H1 (cell line): Measurements from ENCODE around the gene ALKBH3.

ENCODE experiments used
- JUND ChIP-seq: IDR thresholded peaks from 2 replicates; pipeline ENCODE4 v1.6.1; 2011; ENCODE audit warnings: mild to moderate bottlenecking, improper control_type of control experiment, low read length
- POLR2A ChIP-seq, 2 experiments: IDR thresholded peaks; 1 replicate in 1 of 2; 2 replicates in 1 of 2; pipeline ENCODE4 v1.6.1; 2011; ENCODE audit warnings: low read depth in 2 of 2, low read length in 2 of 2, mild to moderate bottlenecking in 2 of 2; ENCODE audit errors: control extremely low read depth in 1 of 2
- YY1 ChIP-seq: IDR thresholded peaks from 2 replicates; pipeline ENCODE4 v1.6.1; 2011; ENCODE audit warnings: low read depth, mild to moderate bottlenecking, low read length
- TF ChIP-seq, protein P1 (sequence below), 3 experiments: IDR thresholded peaks; 1 replicate in 2 of 3; 2 replicates in 1 of 3; pipeline versions ENCODE4 v1.5.1 to v1.6.1; 2011; ENCODE audit warnings: low read length in 3 of 3, mild to moderate bottlenecking in 3 of 3, inconsistent platforms in 2 of 3, low read depth in 1 of 3, moderate library complexity in 1 of 3; ENCODE audit not compliant: insufficient read depth in 1 of 3; ENCODE audit errors: control extremely low read depth in 1 of 3

DNA sequence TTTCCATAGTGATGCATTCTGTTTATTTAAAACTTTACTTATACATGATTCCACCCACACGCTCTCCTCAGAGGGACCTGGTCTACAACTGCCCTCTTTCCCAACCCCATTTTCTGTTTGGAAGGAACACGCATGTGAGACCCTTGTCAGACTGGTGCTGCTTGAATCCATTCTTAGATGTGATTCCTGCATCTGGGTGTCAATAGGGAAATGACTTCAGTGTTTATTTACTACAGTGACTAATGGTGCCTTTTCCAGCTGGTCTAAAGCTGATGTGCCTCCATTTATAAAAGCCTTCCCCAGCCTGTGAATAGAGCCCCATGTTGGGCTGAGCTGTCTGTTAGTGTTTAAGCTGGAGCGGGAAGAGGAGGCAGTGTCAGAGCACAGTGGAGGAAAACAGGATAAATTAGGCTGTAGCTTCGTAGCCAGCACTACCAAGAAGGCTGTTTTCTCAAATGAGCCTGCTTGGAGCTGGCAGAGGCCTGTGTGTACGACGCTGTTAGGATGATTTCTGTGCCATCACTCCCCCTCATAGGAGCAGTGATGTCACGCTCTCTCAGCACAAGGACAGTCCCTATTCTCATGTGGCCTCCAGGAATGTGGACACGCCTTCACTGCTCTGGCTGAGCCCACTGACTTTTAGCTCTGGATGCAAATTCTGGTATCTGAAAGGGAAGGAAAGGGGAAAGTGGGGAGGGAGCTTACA lies 42.9 kb downstream of the ALKBH3 start:
- TF ChIP-seq YY1 (no peak), JUND (no peak), POLR2A (IDR thresholded peaks at IDR 0.05; ENCODE audit: control extremely low read depth in 1 of 2, low read depth in 2 of 2, low read length in 2 of 2) (no peak)
- TF ChIP-seq, protein P1, sequence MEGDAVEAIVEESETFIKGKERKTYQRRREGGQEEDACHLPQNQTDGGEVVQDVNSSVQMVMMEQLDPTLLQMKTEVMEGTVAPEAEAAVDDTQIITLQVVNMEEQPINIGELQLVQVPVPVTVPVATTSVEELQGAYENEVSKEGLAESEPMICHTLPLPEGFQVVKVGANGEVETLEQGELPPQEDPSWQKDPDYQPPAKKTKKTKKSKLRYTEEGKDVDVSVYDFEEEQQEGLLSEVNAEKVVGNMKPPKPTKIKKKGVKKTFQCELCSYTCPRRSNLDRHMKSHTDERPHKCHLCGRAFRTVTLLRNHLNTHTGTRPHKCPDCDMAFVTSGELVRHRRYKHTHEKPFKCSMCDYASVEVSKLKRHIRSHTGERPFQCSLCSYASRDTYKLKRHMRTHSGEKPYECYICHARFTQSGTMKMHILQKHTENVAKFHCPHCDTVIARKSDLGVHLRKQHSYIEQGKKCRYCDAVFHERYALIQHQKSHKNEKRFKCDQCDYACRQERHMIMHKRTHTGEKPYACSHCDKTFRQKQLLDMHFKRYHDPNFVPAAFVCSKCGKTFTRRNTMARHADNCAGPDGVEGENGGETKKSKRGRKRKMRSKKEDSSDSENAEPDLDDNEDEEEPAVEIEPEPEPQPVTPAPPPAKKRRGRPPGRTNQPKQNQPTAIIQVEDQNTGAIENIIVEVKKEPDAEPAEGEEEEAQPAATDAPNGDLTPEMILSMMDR (IDR thresholded peaks at IDR 0.05; ENCODE audit: control extremely low read depth in 1 of 3, insufficient read depth in 1 of 3, low read depth in 1 of 3, low read length in 3 of 3): no peak
